GM19328 (cell line): ENCODE results near the gene CST2.
"Not testable (repeated sequence)": the region's sequence is repeated elsewhere in the genome, so short reads cannot be mapped to it uniquely, and the experiment has no call there.

ENCODE experiments used
- ATAC-seq: cut with Tn5 transposase; IDR thresholded peaks from one replicate; pipeline ENCODE4 v1.9.1; 2021; ENCODE audit warnings: mild to moderate bottlenecking, moderate library complexity; ENCODE audit not compliant: unreplicated experiment

CST2 gene

GRCh38 chr20:23826541-23827021 is at the start of gene CST2:
Gene CST2 (minus strand): TSS chr20:23826729. CDS start chr20:23826660, 69 bp downstream.
- no peak for ATAC-seq

DNA sequence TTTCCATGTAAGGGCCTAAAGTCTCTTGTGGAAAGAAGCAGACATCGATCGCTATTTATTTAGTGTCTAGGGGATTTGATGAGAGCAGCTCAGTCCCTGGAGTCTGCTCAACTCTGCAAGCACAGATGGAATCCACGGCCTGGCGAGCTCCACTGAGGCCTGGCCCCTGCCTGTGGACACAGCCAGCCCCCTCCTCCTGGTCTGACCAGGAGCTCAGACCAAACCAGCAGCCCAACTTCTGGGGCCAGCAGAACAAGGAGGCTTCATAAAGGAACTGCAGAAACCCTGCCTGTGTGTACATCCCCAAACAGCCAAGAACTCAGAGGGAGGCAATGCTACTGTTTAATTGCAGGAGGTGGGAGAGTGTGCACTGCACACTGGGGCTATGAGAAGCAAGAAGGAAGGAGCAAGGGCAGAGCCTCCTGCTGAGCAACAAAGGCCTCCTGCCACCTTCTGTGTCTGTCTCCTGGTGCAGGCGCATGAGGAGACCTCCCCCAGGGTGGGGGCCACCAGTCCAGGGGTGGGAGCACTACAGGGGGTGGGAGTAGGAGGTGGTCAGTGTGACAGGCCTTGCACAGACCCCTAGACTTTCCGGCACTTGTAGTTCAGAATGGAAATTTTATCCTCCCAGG is 49.2 kb upstream of the CST2 start:
- no peak for ATAC-seq

DNA sequence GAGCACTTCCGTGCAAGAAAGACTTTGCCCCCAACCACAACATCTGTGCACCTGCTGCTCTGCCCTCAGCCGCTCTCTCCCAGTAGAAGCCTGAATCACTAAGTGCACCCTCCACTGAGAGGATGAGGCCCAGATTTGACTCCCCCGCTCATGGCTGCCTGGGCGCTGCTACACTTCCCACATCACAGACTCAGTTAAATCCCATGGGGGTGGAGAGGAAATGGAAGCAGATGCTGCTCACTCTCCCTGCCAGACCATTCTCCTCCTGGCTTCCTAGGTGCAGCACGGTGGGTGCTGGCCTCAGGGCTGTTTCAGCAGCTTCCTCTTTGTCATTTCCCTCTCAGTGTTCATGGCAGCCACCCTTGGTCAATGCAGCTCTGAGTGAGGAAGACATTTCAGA is 48.2 kb upstream of the CST2 start:
- no peak for ATAC-seq

- no peak for ATAC-seq
Measured at GRCh38 chr20:23873370-23874015, 47.0 kb upstream of the CST2 start.

- no peak for ATAC-seq
Measured at GRCh38 chr20:23872065-23872464, 45.5 kb upstream of the CST2 start.

DNA sequence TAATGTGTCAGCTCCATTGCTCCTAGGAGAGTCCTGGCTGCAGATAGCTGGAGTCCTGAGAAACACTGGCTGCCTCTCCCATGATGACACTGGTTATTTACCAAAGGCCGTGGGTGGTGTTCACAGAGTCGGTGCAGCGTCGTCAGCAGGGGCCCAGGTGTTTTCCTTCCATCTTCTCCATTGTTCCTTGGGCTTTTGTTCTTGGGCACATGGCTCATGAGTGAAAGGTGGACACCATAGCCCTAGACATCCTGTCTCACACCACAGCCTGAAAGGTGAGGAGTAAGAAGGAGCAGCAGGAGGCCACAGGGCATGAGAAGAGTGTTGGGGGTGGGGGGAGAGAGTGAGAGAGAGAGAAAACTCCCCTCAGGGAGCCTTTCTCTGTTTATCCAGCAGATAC is 43.9 kb upstream of the CST2 start:
- no peak for ATAC-seq

DNA sequence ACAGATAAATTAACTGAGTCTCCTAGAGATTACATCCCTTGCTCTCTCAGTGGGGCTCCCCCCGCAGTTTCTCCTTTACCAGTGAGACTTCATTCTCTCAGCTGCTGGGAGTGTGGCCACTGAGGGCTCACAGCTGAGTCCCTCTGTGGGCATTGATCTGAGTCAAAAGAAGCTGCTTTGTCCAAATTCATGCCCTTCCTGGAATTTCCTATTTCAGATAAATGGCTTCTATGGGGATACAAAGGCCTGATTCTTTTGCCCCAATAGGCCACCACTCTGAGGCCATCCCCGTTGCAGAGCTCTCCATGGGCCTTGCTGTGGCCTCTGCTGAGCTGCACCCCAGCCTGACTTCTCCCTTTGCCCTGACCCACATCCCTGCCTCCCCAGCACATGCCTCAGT is 43.0 kb upstream of the CST2 start:
- ATAC-seq: no peak

DNA sequence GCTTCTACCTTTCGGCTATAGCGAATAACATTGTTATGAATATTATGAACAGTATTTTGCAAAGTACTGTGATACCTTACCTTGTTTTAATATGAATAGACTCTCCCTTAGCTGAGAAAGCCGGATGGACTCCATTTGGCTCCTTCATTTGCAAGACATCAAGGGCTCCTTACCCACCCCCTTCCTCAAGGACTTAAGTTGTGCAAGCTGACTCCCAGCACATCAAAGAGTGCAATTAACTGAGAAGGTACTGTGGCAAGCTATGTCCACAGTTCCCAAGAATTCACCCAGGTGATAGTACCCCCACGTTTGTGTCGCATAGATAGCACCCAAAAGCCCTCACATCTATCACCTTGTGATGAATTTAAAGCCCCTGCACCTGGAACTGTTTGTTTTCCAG is 41.8 kb upstream of the CST2 start:
- ATAC-seq: no peak

DNA sequence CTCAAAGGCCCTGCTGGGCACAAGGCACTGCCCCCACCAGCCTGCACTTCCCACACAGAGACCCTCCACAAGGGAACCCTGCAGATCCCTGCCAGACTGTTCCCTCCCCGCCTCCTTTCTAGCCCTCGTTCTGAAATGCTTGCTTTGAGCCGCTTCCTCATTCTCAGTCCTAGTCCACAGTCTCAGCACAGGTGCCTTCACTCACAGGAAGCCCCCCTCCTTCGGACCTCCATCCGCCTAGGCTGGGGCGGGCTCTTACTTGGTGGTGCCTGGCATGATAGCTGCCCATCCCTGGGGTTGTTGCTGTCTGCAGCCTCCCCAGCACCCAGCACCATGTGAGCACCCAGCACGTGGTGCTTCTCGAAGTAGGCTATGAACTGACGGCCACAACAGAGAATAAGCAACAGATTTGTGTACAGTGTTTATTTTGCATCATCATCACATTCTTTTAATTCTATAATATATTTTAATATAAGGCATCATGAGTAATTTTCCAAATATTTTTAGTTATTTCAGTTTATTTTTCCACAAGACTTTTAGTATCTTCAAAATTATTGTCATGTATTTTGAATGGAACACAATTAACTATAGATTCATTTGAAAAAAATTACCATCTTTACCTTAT is 40.7 kb upstream of the CST2 start:
- ATAC-seq: no peak

DNA sequence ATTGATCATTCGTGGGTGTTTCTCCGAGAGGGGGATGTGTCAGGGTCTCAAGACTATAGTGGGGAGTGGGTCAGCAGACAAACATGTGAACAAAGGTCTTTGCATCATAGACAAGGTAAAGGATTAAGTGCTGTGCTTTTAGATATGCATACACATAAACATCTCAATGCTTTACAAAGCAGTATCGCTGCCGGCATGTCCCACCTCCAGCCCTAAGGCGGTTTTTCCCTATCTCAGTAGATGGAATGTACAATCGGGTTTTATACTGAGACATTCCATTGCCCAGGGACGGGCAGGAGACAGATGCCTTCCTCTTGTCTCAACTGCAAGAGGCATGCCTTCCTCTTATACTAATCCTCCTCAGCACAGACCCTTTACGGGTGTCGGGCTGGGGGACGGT is 34.2 kb upstream of the CST2 start:
- ATAC-seq: not testable (repeated sequence)

DNA sequence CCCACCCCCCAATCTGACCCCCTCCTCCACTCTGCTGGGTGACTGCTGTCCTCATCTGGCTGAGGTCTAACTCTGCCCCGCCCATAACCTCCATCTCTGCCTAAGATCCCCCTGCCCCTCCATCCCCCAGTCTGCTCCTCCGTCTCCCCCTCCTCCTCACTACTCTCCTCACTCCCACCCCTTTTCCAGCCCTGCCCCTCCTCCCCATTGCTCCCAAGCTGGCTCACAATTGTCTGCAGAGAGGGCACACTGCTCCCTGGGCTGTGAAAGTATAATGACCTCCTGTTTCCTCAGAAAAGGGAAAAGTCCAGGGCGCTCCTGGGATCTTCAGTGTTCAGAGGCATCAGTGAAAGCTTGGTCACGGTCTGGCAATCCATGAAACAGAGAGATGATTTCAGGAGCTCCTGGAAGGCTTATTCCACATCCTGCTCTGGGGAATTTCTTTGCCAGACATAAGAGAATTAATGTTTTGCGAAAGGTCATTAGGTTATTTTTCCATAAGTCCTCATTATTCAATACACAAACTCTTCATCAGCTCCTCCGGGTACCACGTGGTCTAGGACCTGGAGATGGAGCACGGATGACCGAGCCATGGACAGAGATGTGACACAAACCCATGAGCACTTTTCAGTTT is 31.6 kb upstream of the CST2 start:
- ATAC-seq: no peak

DNA sequence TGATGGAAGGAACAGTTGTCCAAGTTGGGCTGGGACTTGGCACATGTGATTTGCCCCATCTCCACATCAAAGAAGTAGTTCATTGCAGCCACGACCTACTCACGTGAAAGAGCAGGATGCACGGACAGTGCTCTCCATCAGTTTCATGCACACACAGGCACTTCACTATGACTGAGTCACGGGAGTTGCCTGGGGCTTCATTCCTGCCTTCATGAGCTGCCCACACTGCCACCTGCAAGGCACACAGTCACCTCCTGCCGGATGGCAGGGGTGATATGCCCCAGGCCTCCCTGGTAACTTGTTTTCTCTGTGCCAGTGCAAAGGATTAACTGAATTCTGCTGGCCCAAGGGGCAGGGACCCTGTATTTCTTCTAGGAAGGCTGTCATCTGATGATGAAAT is 30.2 kb upstream of the CST2 start:
- no peak for ATAC-seq

DNA sequence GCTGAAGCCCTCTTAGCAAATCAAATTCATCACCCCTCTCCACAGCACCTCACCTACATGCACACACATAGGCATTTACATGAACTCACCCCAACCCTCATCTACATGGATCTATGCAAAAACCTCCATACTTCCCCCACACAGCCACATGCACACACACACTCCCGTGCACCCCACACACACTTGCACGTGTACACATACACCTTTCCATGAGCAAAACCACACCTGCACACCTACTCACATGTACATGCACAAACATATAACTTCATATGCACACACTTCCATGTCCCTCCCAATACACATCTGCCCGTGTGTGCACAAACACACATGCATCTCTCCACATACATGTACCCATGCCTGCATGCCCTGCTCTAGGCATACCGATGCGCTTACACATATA is 29.7 kb upstream of the CST2 start:
- ATAC-seq: no peak

GRCh38 chr20:23841693-23842092 is 15.2 kb upstream of the CST2 start:
- no peak for ATAC-seq

DNA sequence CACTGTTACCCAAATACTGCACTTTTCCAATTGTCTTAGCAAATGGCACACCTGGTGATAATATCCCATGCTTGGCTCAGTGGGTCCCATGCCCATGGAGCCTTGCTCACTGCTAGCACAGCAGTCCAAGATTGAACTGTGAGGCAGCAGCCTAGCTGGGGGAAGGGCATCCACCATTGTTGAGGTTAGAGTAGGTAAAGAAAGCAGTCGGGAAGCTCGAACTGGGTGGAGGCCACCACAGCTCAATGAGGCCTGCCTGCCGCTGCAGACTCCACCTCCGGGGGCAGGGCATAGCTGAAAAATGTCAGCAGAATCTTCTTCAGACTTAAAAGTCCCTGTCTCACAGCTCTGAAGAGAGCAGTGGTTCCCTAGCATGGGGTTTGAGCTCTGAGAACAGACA is 9.2 kb upstream of the CST2 start:
- no peak for ATAC-seq

GRCh38 chr20:23832775-23833513 is 6.4 kb upstream of the CST2 start:
- ATAC-seq: no peak

DNA sequence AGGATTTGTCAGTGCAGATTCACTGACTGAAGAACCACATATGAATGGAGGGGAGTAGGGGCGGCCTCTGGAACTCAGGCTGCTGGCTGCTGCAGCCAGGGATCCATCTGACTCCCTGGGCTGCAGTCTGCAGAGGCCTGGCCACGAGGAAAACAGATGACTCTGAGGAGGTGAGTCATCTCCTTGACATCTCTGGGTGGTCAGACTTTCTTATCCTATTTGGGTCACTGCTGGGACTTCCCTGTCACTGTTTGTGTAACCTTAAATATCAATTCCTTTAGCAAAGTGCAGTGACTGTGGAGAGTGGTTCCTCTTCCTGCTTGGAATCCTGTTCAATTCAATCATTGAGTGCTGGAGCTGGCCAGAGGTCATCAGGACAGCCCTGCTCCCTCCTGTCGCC is 5.4 kb upstream of the CST2 start:
- not testable (repeated sequence) for ATAC-seq

GRCh38 chr20:23823621-23824324 is 2.8 kb downstream of the CST2 start:
- ATAC-seq: no peak

GRCh38 chr20:23823111-23823510 is 3.4 kb downstream of the CST2 start:
- ATAC-seq: no peak

DNA sequence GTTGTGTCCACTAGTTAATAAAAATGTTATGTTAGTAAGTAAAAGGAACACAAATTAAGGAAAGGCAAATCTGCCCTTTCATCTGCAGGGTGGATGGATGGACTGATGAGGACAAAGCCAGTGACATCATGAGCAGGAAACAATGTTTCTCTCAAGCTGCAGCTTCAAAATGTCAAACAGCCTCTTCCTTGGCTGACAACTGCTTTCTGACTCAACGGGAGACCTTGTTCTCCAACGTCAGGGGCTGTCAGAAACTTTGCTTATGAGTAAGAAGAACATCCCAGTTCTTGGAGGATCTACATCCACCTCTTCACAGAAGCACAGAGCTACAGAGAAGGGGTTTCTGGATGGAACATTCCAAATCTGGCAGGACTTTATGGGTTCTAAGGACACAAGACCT is 6.0 kb downstream of the CST2 start:
- no peak for ATAC-seq

GRCh38 chr20:23811559-23811958 is 15.0 kb downstream of the CST2 start:
- not testable (repeated sequence) for ATAC-seq
